Measurements from ENCODE around the gene DPAGT1.
"Not testable (repeated sequence)": the region's sequence is repeated elsewhere in the genome, so short reads cannot be mapped to it uniquely, and the experiment has no call there.

DNA sequence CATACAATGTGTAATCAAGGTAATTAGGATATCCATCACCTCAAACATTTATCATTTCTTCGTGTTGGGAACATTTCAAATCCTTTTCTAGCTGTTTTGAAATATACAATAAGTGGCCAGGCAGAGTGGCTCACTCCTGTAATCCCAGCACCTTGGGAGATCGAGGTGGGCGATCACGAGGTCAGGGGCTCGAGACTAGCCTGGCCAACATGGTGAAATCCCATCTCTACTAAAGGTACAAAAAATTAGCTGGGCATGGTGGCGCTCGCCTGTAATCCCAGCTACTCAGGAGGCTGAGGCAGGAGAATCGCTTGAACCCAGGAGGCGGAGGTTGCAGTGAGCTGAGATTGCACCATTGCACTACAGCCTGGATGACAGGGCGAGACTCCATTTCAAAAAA is 37.6 kb upstream of the DPAGT1 start:
- TF ChIP-seq, protein P1, sequence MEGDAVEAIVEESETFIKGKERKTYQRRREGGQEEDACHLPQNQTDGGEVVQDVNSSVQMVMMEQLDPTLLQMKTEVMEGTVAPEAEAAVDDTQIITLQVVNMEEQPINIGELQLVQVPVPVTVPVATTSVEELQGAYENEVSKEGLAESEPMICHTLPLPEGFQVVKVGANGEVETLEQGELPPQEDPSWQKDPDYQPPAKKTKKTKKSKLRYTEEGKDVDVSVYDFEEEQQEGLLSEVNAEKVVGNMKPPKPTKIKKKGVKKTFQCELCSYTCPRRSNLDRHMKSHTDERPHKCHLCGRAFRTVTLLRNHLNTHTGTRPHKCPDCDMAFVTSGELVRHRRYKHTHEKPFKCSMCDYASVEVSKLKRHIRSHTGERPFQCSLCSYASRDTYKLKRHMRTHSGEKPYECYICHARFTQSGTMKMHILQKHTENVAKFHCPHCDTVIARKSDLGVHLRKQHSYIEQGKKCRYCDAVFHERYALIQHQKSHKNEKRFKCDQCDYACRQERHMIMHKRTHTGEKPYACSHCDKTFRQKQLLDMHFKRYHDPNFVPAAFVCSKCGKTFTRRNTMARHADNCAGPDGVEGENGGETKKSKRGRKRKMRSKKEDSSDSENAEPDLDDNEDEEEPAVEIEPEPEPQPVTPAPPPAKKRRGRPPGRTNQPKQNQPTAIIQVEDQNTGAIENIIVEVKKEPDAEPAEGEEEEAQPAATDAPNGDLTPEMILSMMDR (IDR thresholded peaks at IDR 0.05): not testable (repeated sequence)
- TF ChIP-seq POLR2A (IDR thresholded peaks at IDR 0.05): not testable (repeated sequence)

Measured in esophagus squamous epithelium (tissue), 4 donors.